Subcutaneous abdominal adipose tissue (tissue), 5 donors: ENCODE measurements around the gene SNCB.

ENCODE experiments used
- H3K27ac ChIP-seq: one replicate; pipeline ENCODE4 v1.7.0; 2013; ENCODE audit warnings: low read depth, mild to moderate bottlenecking, inconsistent platforms, low read length, moderate library complexity
- H3K27me3 ChIP-seq, 5 donors: one replicate each; pipeline ENCODE4 v1.7.0; 2013; ENCODE audit warnings: low read length in 5 of 5, inconsistent platforms in 1 of 5; ENCODE audit not compliant: control insufficient read depth in 5 of 5, insufficient read depth in 4 of 5
- H3K36me3 ChIP-seq, 5 donors: one replicate each; pipeline ENCODE4 v1.7.0; 2013; ENCODE audit warnings: low read length in 5 of 5; ENCODE audit not compliant: control insufficient read depth in 5 of 5, insufficient read depth in 5 of 5
- H3K4me1 ChIP-seq, 5 donors: one replicate each; pipeline ENCODE4 v1.7.0; 2013; ENCODE audit warnings: low read length in 5 of 5, mild to moderate bottlenecking in 3 of 5, moderate library complexity in 1 of 5; ENCODE audit not compliant: control insufficient read depth in 5 of 5, insufficient read depth in 5 of 5
- H3K4me3 ChIP-seq, 5 donors: one replicate each; pipeline ENCODE4 v1.7.0; 2013; ENCODE audit warnings: low read length in 5 of 5, low read depth in 1 of 5
- H3K9ac ChIP-seq, 5 donors: one replicate each; pipeline ENCODE4 v1.7.0; 2013; ENCODE audit warnings: low read length in 5 of 5, mild to moderate bottlenecking in 4 of 5, moderate library complexity in 3 of 5
- H3K9me3 ChIP-seq, 5 donors: one replicate each; pipeline ENCODE4 v1.7.0; 2013; ENCODE audit warnings: low read length in 5 of 5; ENCODE audit not compliant: control insufficient read depth in 5 of 5
- donor health status: healthy.
- donor health status: healthy.
- donor health status: healthy.
- donor health status: healthy.
- donor health status: healthy.

SNCB gene

GRCh38 chr5:176626876-176627236, 3.5 kb downstream of the SNCB start:
- H3K9ac ChIP-seq: no peak overlapping the region
- H3K36me3 ChIP-seq: no peaks in the 10 kb centered on the region
- H3K9me3 ChIP-seq: no peaks in the 10 kb centered on the region
- H3K27me3 ChIP-seq: peaks cover 52 to 79% (median 74%) of the 10 kb centered on the region in 5 donors
- H3K4me3 ChIP-seq: no peak overlapping the region
- no peak overlapping the region for H3K27ac ChIP-seq
- H3K4me1 ChIP-seq: peaks cover 0 to 15% (median 10%) of the 10 kb centered on the region in 5 donors

GRCh38 chr5:176625966-176626875, 4.1 kb downstream of the SNCB start:
- no peaks in the 10 kb centered on the region for H3K36me3 ChIP-seq
- no peak overlapping the region for H3K4me3 ChIP-seq
- H3K27me3 ChIP-seq: peaks cover 52 to 79% (median 73%) of the 10 kb centered on the region in 5 donors
- H3K4me1 ChIP-seq: peaks cover 0 to 15% (median 10%) of the 10 kb centered on the region in 5 donors
- no peak overlapping the region for H3K27ac ChIP-seq
- no peak overlapping the region for H3K9ac ChIP-seq
- no peaks in the 10 kb centered on the region for H3K9me3 ChIP-seq

DNA sequence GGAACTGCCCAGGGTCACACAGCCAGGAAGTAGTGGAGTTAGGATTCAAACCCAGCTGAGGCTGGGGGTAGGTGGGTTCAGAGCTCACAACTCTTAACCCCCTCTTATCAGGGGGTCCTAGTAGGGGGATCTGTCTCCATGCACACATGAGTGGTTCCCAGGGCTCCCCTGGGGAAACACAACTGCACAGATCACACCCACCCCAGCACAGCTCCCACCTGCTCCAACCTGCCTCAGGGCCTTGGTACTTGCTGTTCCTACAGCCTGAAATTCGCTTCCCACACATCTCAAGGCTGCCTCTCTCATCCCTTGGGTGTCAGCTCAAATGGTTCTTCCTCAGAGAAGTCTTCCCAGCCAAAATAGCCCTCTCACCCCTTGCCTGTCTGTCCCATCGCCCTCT, 4.8 kb downstream of the SNCB start:
- Histone ChIP-seq H3K27ac (no peak overlapping the region), H3K4me3 (no peak overlapping the region), H3K27me3 (peaks cover 52 to 80% (median 74%) of the 10 kb centered on the region in 5 donors)

DNA sequence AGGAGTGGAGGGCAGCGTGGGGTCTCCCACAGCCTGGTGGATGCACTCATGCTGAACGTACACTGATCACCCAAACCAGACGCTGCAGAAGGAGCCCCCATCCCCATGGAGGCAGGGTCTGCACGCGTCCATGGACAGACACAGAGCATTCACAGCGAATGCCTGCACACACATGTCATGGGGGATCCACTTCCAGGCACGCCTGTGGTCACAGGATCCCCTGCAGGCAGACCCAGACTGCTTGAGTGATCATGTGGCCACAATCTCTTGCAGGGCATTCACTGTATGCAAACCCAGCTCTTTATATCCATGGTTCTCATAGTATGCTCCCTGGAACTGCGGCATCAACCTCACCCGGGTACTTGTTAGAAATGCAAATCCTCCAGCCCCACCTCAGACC, 5.4 kb downstream of the SNCB start:
- H3K9ac ChIP-seq: no peak overlapping the region
- H3K9me3 ChIP-seq: no peaks in the 10 kb centered on the region
- no peak overlapping the region for H3K4me3 ChIP-seq
- H3K27me3 ChIP-seq: peaks cover 56 to 80% (median 77%) of the 10 kb centered on the region in 5 donors
- H3K27ac ChIP-seq: no peak overlapping the region
- peaks cover 0 to 18% (median 10%) of the 10 kb centered on the region in 5 donors for H3K4me1 ChIP-seq
- no peaks in the 10 kb centered on the region for H3K36me3 ChIP-seq

More for the DNA sequence above, 4.8 kb downstream of the SNCB start:
- no peaks in the 10 kb centered on the region for H3K9me3 ChIP-seq
- H3K36me3 ChIP-seq: no peaks in the 10 kb centered on the region
- H3K9ac ChIP-seq: no peak overlapping the region
- peaks cover 0 to 18% (median 9%) of the 10 kb centered on the region in 5 donors for H3K4me1 ChIP-seq

DNA sequence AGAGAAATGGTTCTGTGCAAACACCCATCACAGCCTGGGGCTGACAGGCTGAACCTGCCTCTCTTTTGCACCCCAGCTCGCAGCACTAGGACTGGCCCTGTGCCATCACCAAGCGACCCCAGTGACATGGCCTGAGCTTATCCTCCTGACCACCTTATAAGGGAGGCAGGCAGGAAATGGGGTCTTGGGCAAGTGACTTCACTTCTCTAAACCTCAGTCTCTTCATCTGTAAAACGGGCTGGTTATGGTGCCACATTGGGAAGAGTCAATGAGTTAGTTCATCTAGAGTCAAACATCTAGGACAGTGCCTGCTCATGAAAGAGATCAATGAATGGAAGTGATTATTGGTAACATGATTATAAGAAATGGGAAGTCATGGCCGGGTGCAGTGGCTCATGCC, 6.2 kb downstream of the SNCB start:
- no peak overlapping the region for H3K27ac ChIP-seq
- peaks cover 0 to 19% (median 14%) of the 10 kb centered on the region in 5 donors for H3K4me1 ChIP-seq
- H3K4me3 ChIP-seq: no peak overlapping the region
- H3K9me3 ChIP-seq: peaks cover 0 to 2% (median 0%) of the 10 kb centered on the region in 5 donors
- H3K27me3 ChIP-seq: peaks cover 59 to 80% (median 76%) of the 10 kb centered on the region in 5 donors
- no peak overlapping the region for H3K9ac ChIP-seq
- H3K36me3 ChIP-seq: no peaks in the 10 kb centered on the region

GRCh38 chr5:176621661-176622079, 8.7 kb downstream of the SNCB start:
- H3K27me3 ChIP-seq: peaks cover 63 to 78% (median 73%) of the 10 kb centered on the region in 5 donors
- H3K4me3 ChIP-seq: no peak overlapping the region
- peaks cover 0 to 2% (median 0%) of the 10 kb centered on the region in 5 donors for H3K9me3 ChIP-seq
- no peak overlapping the region for H3K9ac ChIP-seq
- no peak overlapping the region for H3K27ac ChIP-seq
- H3K4me1 ChIP-seq: peaks cover 0 to 21% (median 19%) of the 10 kb centered on the region in 5 donors
- H3K36me3 ChIP-seq: no peaks in the 10 kb centered on the region

GRCh38 chr5:176620333-176620981, 9.9 kb downstream of the SNCB start:
- no peak overlapping the region for H3K27ac ChIP-seq
- peaks cover 52 to 75% (median 70%) of the 10 kb centered on the region in 5 donors for H3K27me3 ChIP-seq
- H3K4me3 ChIP-seq: peak overlapping the region in 2 of 5 donors; percentile 7 to 49
- H3K4me1 ChIP-seq: peaks cover 0 to 21% (median 19%) of the 10 kb centered on the region in 5 donors
- no peak overlapping the region for H3K9ac ChIP-seq
- peaks cover 0 to 2% (median 0%) of the 10 kb centered on the region in 5 donors for H3K9me3 ChIP-seq
- no peaks in the 10 kb centered on the region for H3K36me3 ChIP-seq

DNA sequence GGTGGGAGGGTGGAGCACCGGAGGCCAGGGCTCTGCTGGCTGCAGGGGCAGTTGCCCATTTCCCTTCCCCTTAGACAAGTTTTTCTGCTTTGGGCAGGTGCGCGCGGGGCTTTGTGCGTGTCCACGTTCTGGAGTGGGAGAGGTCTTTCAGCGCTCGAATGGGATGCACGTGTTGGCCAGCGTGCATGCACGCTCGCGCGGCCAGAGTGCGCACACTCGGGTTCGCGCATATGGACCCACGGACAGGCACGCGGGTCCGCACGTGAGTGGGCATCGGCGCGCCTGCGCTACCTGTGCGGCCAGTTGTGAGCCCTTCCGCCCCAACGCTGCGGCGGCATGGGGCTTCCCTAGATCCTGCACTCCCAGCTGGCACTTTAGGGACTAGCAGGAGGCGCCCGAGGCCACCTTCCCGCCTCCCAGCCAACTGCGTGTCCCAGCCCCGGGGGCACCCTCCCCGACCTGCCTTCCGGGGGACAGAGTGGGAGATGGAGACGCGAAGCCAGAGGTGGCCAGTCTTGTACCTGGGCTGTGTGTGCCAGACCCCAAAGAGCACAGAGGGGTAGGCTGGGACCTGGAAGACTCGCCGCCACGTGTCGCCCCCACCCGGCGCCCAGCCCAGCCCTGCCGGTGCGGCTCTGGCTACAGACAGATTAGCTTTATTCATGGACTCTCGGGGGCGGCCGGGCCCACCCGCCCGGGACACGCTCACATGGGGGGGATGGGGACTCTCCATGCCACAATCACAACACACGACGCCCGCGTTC, 10.6 kb downstream of the SNCB start:
- no peaks in the 10 kb centered on the region for H3K36me3 ChIP-seq
- no peak overlapping the region for H3K27ac ChIP-seq
- H3K9me3 ChIP-seq: peaks cover 0 to 2% (median 0%) of the 10 kb centered on the region in 5 donors
- H3K4me3 ChIP-seq: peak overlapping the region in 2 of 5 donors; percentile 0 to 49
- peaks cover 51 to 68% (median 65%) of the 10 kb centered on the region in 5 donors for H3K27me3 ChIP-seq
- peaks cover 0 to 21% (median 19%) of the 10 kb centered on the region in 5 donors for H3K4me1 ChIP-seq
- H3K9ac ChIP-seq: no peak overlapping the region

DNA sequence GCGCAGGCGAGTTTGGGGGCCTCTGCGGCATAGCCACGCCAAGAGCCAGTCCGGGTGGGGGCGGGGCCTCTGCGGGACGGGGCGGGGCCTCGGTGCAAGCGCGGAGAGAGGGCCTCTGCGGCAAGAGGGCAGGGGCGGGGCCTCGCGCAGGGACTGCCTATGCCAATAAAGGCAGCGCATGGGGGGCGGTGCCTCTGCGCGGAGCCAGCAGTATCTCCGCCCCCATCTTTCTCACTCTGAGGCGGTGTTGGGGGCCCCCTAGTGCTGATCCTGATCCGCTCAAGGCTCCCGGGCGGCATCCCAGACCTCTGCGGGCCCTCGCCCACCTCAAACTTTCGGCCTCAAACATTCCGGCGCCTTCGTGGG, 11.1 kb downstream of the SNCB start:
- Histone ChIP-seq H3K9ac (no peak overlapping the region), H3K27me3 (peaks cover 51 to 66% (median 64%) of the 10 kb centered on the region in 5 donors), H3K4me3 (peak overlapping the region in 2 of 5 donors; percentile 0 to 49), H3K36me3 (no peaks in the 10 kb centered on the region), H3K9me3 (peaks cover 0 to 2% (median 0%) of the 10 kb centered on the region in 5 donors), H3K4me1 (peaks cover 0 to 21% (median 19%) of the 10 kb centered on the region in 5 donors), H3K27ac (no peak overlapping the region)
